Caco-2 (cell line): ENCODE results near the gene FBXO24. TPM values are rescaled to one million over a fixed set of nuclear protein-coding genes. Genes with fewer than 3 reads are reported as not detected.

Experiments
- BruUV-seq: library from RNA; stranded (reverse); fragments of 400-500 nt; replicated peaks from 2 replicates; lab custom pipeline; 2021; lab: Mats Ljungman, UMichigan
- CTCF ChIA-PET: fragments of 300-600 bp; sonication (Branson Sonifier 250); formaldehyde crosslinking; loops from one replicate; lab custom pipeline; 2022; ENCODE audit warnings: antibody characterized with exemption; lab: Charles Lee
- POLR2A ChIA-PET: fragments of 300-600 bp; sonication (Branson Sonifier 250); formaldehyde crosslinking; loops from one replicate; lab custom pipeline; 2022; ENCODE audit warnings: antibody characterized with exemption; lab: Charles Lee
- DNase-seq, 2 experiments: peaks; one replicate each; pipeline versions ENCODE4 v3.0.0 to v3.0.0-alpha.2; 2020 to 2022
- H3K27me3 ChIP-seq: replicated peaks from 2 replicates; pipeline ENCODE4 v1.6.0; 2011; ENCODE audit warnings: low read length; ENCODE audit not compliant: control insufficient read depth, insufficient read depth
- H3K36me3 ChIP-seq: 2 replicates; pipeline ENCODE4 v1.5.1; 2011; ENCODE audit warnings: low read length; ENCODE audit not compliant: control insufficient read depth, insufficient read depth
- H3K4me1 ChIP-seq: fragments of 250-450 bp; sonication (Bioruptor Pico); 2 replicates; pipeline ENCODE4 v1.5.1; 2020; ENCODE audit warnings: mild to moderate bottlenecking
- H3K4me3 ChIP-seq: 2 replicates; pipeline ENCODE4 v1.5.1; 2011; ENCODE audit warnings: low read depth, mild to moderate bottlenecking, control low read depth, low read length
- H3K9me3 ChIP-seq: fragments of 250-450 bp; sonication (Bioruptor Pico); 2 replicates; pipeline ENCODE4 v1.5.1; 2020; ENCODE audit warnings: mild to moderate bottlenecking, moderate library complexity
- H3K27ac Mint-ChIP-seq: one replicate; pipeline ENCODE4 v1.8.0; 2022; ENCODE audit warnings: mixed read lengths; ENCODE audit not compliant: unreplicated experiment
- H3K27me3 Mint-ChIP-seq: one replicate; pipeline ENCODE4 v1.8.0; 2022; ENCODE audit warnings: mixed read lengths; ENCODE audit not compliant: insufficient read depth, unreplicated experiment
- H3K36me3 Mint-ChIP-seq: one replicate; pipeline ENCODE4 v1.8.0; 2022; ENCODE audit warnings: mild to moderate bottlenecking, mixed read lengths; ENCODE audit not compliant: insufficient read depth, unreplicated experiment
- H3K4me1 Mint-ChIP-seq: one replicate; pipeline ENCODE4 v1.8.0; 2022; ENCODE audit warnings: low read depth, mixed read lengths; ENCODE audit not compliant: unreplicated experiment
- H3K4me3 Mint-ChIP-seq: one replicate; pipeline ENCODE4 v1.8.0; 2022; ENCODE audit warnings: mild to moderate bottlenecking, moderate library complexity, mixed read lengths; ENCODE audit not compliant: unreplicated experiment
- H3K9me3 Mint-ChIP-seq: one replicate; pipeline ENCODE4 v1.8.0; 2022; ENCODE audit warnings: mixed read lengths; ENCODE audit not compliant: unreplicated experiment
- intact Hi-C: fragments of 100-400 bp; cut with micrococcal nuclease; formaldehyde crosslinking; loops from one replicate; pipeline ENCODE4 v1.10.0; 2022; ENCODE audit not compliant: unreplicated experiment
- total RNA-seq: library from RNA; stranded (reverse); gene quantifications from 2 replicates; pipeline ENCODE4 v1.2.3, GENCODE V29; 2022
- TF ChIP-seq, protein P1 (sequence below), 2 experiments: fragments of 200-600 bp in 1 of 2; IDR thresholded peaks; 1 replicate in 1 of 2; 2 replicates in 1 of 2; pipeline versions ENCODE4 v1.5.1 to v1.8.0; 2011 to 2022; ENCODE audit warnings: antibody characterized with exemption in 1 of 2, control low read depth in 1 of 2, inconsistent platforms in 1 of 2, low read depth in 1 of 2, low read length in 1 of 2, mild to moderate bottlenecking in 1 of 2, moderate library complexity in 1 of 2; ENCODE audit not compliant: insufficient read depth in 1 of 2, severe bottlenecking in 1 of 2, unreplicated experiment in 1 of 2

FBXO24 gene
- total RNA-seq, 1 experiment from 2014 or later: 1.5 TPM

DNA sequence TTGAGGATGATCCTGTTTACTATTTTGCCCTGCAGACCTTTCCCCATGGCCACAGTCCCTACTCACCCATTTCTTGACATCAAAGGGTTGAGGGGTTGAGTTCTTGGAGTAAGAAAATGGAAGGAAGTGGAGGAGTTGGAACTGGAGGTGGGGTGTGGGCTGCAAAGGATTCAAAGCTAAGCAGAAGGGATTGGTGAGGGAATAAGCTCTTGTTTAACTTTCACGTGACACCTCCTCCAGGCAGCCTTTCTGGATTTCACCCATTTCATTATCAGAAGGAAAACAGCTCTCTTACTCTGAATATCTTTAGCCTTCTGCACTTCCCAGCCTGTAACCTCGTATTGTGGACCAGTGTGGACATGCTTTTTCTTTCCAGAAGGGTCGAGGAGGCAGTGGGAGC, 39.9 kb downstream of the FBXO24 start:
- Histone ChIP-seq H3K36me3 (no peaks in the 10 kb centered on the region), H3K27me3 (no peaks in the 10 kb centered on the region), H3K4me3 (no peak overlapping the region), H3K9me3 (no peaks in the 10 kb centered on the region), H3K4me1 (no peaks in the 10 kb centered on the region)
- Mint-ChIP-seq H3K9me3 (no peaks in the 10 kb centered on the region), H3K36me3 (peaks cover 7% of the 10 kb centered on the region), H3K27me3 (no peaks in the 10 kb centered on the region), H3K4me3 (no peak overlapping the region), H3K27ac (no peak overlapping the region), H3K4me1 (peaks cover 9% of the 10 kb centered on the region)
- TF ChIP-seq, protein P1, sequence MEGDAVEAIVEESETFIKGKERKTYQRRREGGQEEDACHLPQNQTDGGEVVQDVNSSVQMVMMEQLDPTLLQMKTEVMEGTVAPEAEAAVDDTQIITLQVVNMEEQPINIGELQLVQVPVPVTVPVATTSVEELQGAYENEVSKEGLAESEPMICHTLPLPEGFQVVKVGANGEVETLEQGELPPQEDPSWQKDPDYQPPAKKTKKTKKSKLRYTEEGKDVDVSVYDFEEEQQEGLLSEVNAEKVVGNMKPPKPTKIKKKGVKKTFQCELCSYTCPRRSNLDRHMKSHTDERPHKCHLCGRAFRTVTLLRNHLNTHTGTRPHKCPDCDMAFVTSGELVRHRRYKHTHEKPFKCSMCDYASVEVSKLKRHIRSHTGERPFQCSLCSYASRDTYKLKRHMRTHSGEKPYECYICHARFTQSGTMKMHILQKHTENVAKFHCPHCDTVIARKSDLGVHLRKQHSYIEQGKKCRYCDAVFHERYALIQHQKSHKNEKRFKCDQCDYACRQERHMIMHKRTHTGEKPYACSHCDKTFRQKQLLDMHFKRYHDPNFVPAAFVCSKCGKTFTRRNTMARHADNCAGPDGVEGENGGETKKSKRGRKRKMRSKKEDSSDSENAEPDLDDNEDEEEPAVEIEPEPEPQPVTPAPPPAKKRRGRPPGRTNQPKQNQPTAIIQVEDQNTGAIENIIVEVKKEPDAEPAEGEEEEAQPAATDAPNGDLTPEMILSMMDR (IDR thresholded peaks at IDR 0.05; ENCODE audit: insufficient read depth in 1 of 2, low read depth in 1 of 2, low read length in 1 of 2, severe bottlenecking in 1 of 2, unreplicated experiment in 1 of 2): no peak
- no peak for DNase-seq
- ChIA-PET CTCF (interaction anchor here (1.8 kb wide), 1 partner anchor 14 kb away, joined by 3 read pairs; the partner anchor contains the start of gene MOSPD3), POLR2A (interaction anchor here (0.5 kb wide), 1 partner anchor 192 kb away, joined by 3 read pairs; no protein-coding TSS in a partner anchor)
- intact Hi-C loops: no loop called here
- BruUV-seq: no TSS peak

DNA sequence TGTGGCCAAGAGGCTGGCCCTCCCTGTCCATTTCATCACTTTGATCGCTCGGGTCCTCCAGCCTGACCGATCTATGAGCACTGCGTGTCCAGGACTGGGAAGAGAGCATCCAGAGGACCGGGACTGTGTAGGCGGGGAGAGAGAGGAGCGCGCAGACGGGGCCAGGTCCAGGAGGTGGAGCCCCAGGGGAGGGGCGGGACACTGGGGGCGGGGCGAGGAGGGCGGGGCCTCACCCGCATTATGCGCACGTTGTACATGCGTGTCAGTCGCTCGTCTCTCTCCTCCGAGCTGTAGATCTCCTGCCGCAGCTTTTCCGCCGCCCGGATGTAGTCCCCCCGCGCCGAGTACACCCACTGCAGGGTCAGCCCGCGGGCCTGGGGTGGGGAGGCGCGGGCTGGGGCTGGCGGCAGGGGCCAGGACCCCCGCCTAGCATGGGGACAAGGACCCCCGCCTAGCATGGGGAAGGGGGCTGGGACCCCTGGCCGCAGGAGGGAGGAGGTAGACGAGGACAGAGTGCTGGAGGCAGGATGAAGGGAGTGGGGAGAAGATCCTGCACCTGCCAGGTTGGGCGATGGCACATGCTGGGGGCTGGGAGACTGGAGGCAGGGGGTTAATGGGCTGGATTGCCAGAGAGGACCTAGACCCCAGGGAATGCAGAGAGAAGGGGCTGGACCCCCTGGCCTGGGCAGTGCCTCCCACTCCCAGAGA, 40.6 kb downstream of the FBXO24 start:
- no peaks in the 10 kb centered on the region for H3K27me3 ChIP-seq
- intact Hi-C loops: no loop called here
- no peaks in the 10 kb centered on the region for H3K9me3 Mint-ChIP-seq
- H3K36me3 Mint-ChIP-seq: peaks cover 7% of the 10 kb centered on the region
- no TSS peak for BruUV-seq
- H3K27ac Mint-ChIP-seq: no peak overlapping the region
- no peaks in the 10 kb centered on the region for H3K36me3 ChIP-seq
- no peaks in the 10 kb centered on the region for H3K27me3 Mint-ChIP-seq
- peak; percentile 55 to 77 for DNase-seq
- ChIA-PET CTCF (interaction anchor here (1.8 kb wide), 1 partner anchor 14 kb away, joined by 3 read pairs; the partner anchor contains the start of gene MOSPD3), POLR2A (no interaction called here)
- H3K9me3 ChIP-seq: no peaks in the 10 kb centered on the region
- no peaks in the 10 kb centered on the region for H3K4me1 ChIP-seq
- TF ChIP-seq, protein P1 (IDR thresholded peaks at IDR 0.05; ENCODE audit: insufficient read depth in 1 of 2, low read depth in 1 of 2, low read length in 1 of 2, severe bottlenecking in 1 of 2, unreplicated experiment in 1 of 2): no peak
- H3K4me3 ChIP-seq: peak overlapping the region; percentile 12
- no peak overlapping the region for H3K4me3 Mint-ChIP-seq
- H3K4me1 Mint-ChIP-seq: peaks cover 4% of the 10 kb centered on the region

DNA sequence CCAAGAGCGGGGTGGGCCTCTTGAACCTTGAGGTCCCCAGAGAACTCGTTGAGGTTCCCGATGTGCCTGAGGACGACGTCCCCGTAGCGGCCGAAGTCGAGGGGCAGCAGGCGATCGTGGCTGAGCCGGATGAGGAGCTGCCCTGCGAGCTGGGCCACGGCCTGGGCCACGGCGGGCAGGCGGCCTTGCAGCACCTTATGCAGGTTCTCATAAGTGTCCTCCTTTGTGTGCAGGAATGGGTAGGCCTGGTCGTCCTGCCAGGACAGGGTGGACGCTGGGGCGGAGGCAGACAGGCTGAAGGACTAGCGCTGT, 41.1 kb downstream of the FBXO24 start:
- H3K27me3 ChIP-seq: no peaks in the 10 kb centered on the region
- no peak overlapping the region for H3K4me3 Mint-ChIP-seq
- TF ChIP-seq, protein P1 (IDR thresholded peaks at IDR 0.05; ENCODE audit: insufficient read depth in 1 of 2, low read depth in 1 of 2, low read length in 1 of 2, severe bottlenecking in 1 of 2, unreplicated experiment in 1 of 2): no peak
- H3K27ac Mint-ChIP-seq: no peak overlapping the region
- H3K9me3 ChIP-seq: no peaks in the 10 kb centered on the region
- intact Hi-C loops: no loop called here
- CTCF ChIA-PET: interaction anchor here (1.8 kb wide), 1 partner anchor 15 kb away, joined by 3 read pairs; the partner anchor contains the start of gene MOSPD3
- H3K4me1 ChIP-seq: no peaks in the 10 kb centered on the region
- peaks cover 7% of the 10 kb centered on the region for H3K36me3 Mint-ChIP-seq
- H3K4me1 Mint-ChIP-seq: no peaks in the 10 kb centered on the region
- BruUV-seq: no TSS peak
- no peaks in the 10 kb centered on the region for H3K36me3 ChIP-seq
- H3K27me3 Mint-ChIP-seq: no peaks in the 10 kb centered on the region
- no peak for DNase-seq
- POLR2A ChIA-PET: no interaction called here
- H3K9me3 Mint-ChIP-seq: no peaks in the 10 kb centered on the region
- H3K4me3 ChIP-seq: no peak overlapping the region
